Heart left ventricle (tissue), 16 donors: ENCODE measurements around the gene AMPD3. TPM values are rescaled to one million over a fixed set of nuclear protein-coding genes. Genes with fewer than 3 reads are reported as not detected.

Experiments used
- ATAC-seq, 4 donors: fragments of 200-7000 bp; cut with Tn5 transposase; one replicate each; pipeline ENCODE4 v1.9.1; 2020 to 2022; ENCODE audit warnings: moderate library complexity in 4 of 4, mild to moderate bottlenecking in 3 of 4, moderate number of reproducible peaks in 1 of 4
- DNase-seq, 5 donors: peaks; one replicate each; pipeline ENCODE4 v3.0.0-alpha.2; 2020
- H3K27ac ChIP-seq, 12 donors: fragments of 200-600 bp; sonication (generic) in 4 of 12; one replicate each; pipeline versions ENCODE4 v1.5.0 to v1.8.0; 2016 to 2022; ENCODE audit warnings: mild to moderate bottlenecking in 2 of 12
- H3K27me3 ChIP-seq, 9 donors: fragments of 200-600 bp; sonication (generic) in 2 of 9; one replicate each; pipeline versions ENCODE4 v1.5.1 to v1.8.0; 2016 to 2022; ENCODE audit warnings: mild to moderate bottlenecking in 3 of 9
- H3K36me3 ChIP-seq, 9 donors: fragments of 200-600 bp; sonication (generic) in 2 of 9; one replicate each; pipeline versions ENCODE4 v1.5.0 to v1.8.0; 2018 to 2022; ENCODE audit warnings: mild to moderate bottlenecking in 2 of 9
- H3K4me1 ChIP-seq, 12 donors: fragments of 200-600 bp; sonication (generic) in 4 of 12; one replicate each; pipeline versions ENCODE4 v1.5.0 to v1.8.0; 2016 to 2022; ENCODE audit warnings: mild to moderate bottlenecking in 3 of 12
- H3K4me3 ChIP-seq, 12 donors: fragments of 200-600 bp; sonication (generic) in 4 of 12; one replicate each; pipeline versions ENCODE4 v1.5.0 to v1.8.0; 2017 to 2022; ENCODE audit warnings: mild to moderate bottlenecking in 9 of 12, moderate library complexity in 4 of 12
- H3K9me3 ChIP-seq, 12 donors: fragments of 200-600 bp; sonication (generic) in 4 of 12; one replicate each; pipeline versions ENCODE4 v1.5.0 to v1.8.0; 2016 to 2022; ENCODE audit warnings: mild to moderate bottlenecking in 1 of 12
- CTCF ChIP-seq, 12 donors: fragments of 200-600 bp; sonication (generic) in 4 of 12; IDR thresholded peaks; one replicate each; pipeline versions ENCODE4 v1.5.0 to v1.8.0; 2018 to 2022; ENCODE audit warnings: antibody characterized with exemption in 12 of 12, mild to moderate bottlenecking in 5 of 12
- POLR2A ChIP-seq, 2 donors: fragments of 450-650 bp; IDR thresholded peaks; one replicate each; pipeline ENCODE4 v1.6.1; 2017; ENCODE audit warnings: antibody characterized with exemption in 2 of 2, mild to moderate bottlenecking in 2 of 2, moderate library complexity in 2 of 2
- WGBS, 4 donors: extraction: QIAGEN DNeasy Blood & Tissue Kit in 2 of 4; methylation state at CpG; one replicate each; pipeline versions ENCODE4 v1.1.5 to v1.1.7; 2013 to 2018; 5-methylcytosine and 5-hydroxymethylcytosine counted together
- intact Hi-C, 10 donors: fragments of 100-400 bp; cut with DNase I; formaldehyde crosslinking; loops; one replicate each; pipeline versions ENCODE4 v1.11.1 to v1.14.2; 2022
- polyA plus RNA-seq, 2 donors: library from polyadenylated mRNA; stranded (reverse); fragments of 200-250 nt; gene quantifications; one replicate each; pipeline ENCODE4 v1.2.3, GENCODE V29; 2013
- total RNA-seq, 9 donors: library from RNA; depleted of rRNA in 2 of 9; stranded (reverse); fragments of >200 nt in 2 of 9; fragmentation: NEBNext Ultra II Directional in 3 of 9; extraction: Animal tissue kit (Norgen Biotek cat#: 25700) in 3 of 9; gene quantifications; one replicate each; pipeline versions ENCODE4 v1.1.0 to v1.2.4, GENCODE V29; 2016 to 2023
- donor health status: ischemic (EF 13 %, LVEDD 7.1; RV severe dilation, severe dysfunction).
- donor health status: healthy with polysubstance abuse.
- donor health status: DM: no; HTN: yes; CAD: no.
- donor health status: DM: no; HTN: no; CAD: no.
- donor health status: ischemic (EF 25% LVEDD 6.9; RV normal size, moderate dysfunction).
- donor health status: ischemic (EF 25% LVEDD 5.7; RV mildly dilated, moderate dysfunction).
- donor health status: healthy.
- donor health status: DM: yes; HTN: yes; CAD: no.
- donor health status: ischemic (EF 35%, LVEDD 5.7; RV mildly dilated, moderate dysfunction).
- donor health status: nonischemic (EF 11% LVEDD 7.7; RV severe dilation, severe dysfunction).
- donor health status: DM: yes; HTN: yes; CAD: no.
- donor health status: PGD.
- donor health status: ischemic (EF 29% LVEDD 5.4; RV normal size, mild dysfunction).
- donor health status: nonischemic (EF 23%, LVEDD 6.1; RV moderate dilation, normal function).

The AMPD3 gene
- total and polyA plus RNA-seq, 11 donors, result 1.0 to 16.8 (median 2.7) TPM

GRCh38 chr11:10494636-10495463 is 39.8 kb downstream of the AMPD3 start:
- DNase-seq, result no peak
- Histone ChIP-seq H3K9me3 (no peaks in the 10 kb centered on the region), H3K4me3 (no peak overlapping the region), H3K4me1 (peaks cover 0 to 19% (median 6%) of the 10 kb centered on the region in 12 donors), H3K27me3 (no peaks in the 10 kb centered on the region), H3K27ac (no peak overlapping the region), H3K36me3 (peaks cover 0 to 81% (median 0%) of the 10 kb centered on the region in 9 donors)
- ATAC-seq, result no peak
- WGBS, 4 donors, result 93 to 95% (median 94%) methylated on average over 14 of the region's 14 CpGs
- intact Hi-C loops, result loop anchor here in 1 of 10 donors (10.0 kb wide), 1 partner anchor 90 kb away; no protein-coding TSS in a partner anchor
- TF ChIP-seq POLR2A (IDR thresholded peaks at IDR 0.05) (no peak), CTCF (IDR thresholded peaks at IDR 0.05) (no peak)

GRCh38 chr11:10495464-10495786 is 40.4 kb downstream of the AMPD3 start:
- ATAC-seq (no peak), DNase-seq (no peak)
- WGBS, 4 donors, result 94 to 99% (median 98%) methylated on average over 7 to 8 of the region's 8 CpGs
- no peak overlapping the region for H3K4me3 ChIP-seq
- TF ChIP-seq POLR2A (IDR thresholded peaks at IDR 0.05) (no peak), CTCF (IDR thresholded peaks at IDR 0.05) (no peak)
- intact Hi-C loops, result loop anchor here in 1 of 10 donors (10.0 kb wide), 1 partner anchor 91 kb away; no protein-coding TSS in a partner anchor
- peaks cover 0 to 87% (median 0%) of the 10 kb centered on the region in 9 donors for H3K36me3 ChIP-seq
- H3K4me1 ChIP-seq, result peaks cover 0 to 13% (median 6%) of the 10 kb centered on the region in 12 donors
- H3K27ac ChIP-seq, result no peak overlapping the region
- no peaks in the 10 kb centered on the region for H3K9me3 ChIP-seq
- no peaks in the 10 kb centered on the region for H3K27me3 ChIP-seq

GRCh38 chr11:10496296-10496936 is 41.4 kb downstream of the AMPD3 start:
- H3K27me3 ChIP-seq, result no peaks in the 10 kb centered on the region
- peaks cover 0 to 92% (median 0%) of the 10 kb centered on the region in 9 donors for H3K36me3 ChIP-seq
- no peak overlapping the region for H3K4me3 ChIP-seq
- ATAC-seq, result no peak
- no peak overlapping the region for H3K27ac ChIP-seq
- no peak for DNase-seq
- no peaks in the 10 kb centered on the region for H3K9me3 ChIP-seq
- peaks cover 0 to 3% (median 0%) of the 10 kb centered on the region in 12 donors for H3K4me1 ChIP-seq
- intact Hi-C loops, result loop anchor here in 1 of 10 donors (10.0 kb wide), 1 partner anchor 92 kb away; no protein-coding TSS in a partner anchor
- no peak for TF ChIP-seq POLR2A (IDR thresholded peaks at IDR 0.05)
- no peak for TF ChIP-seq CTCF (IDR thresholded peaks at IDR 0.05)
- 95 to 100% (median 96%) methylated on average over 4 of the region's 4 CpGs for WGBS, 4 donors
